Stimulated activated CD8-positive, alpha-beta memory T cell treated with anti-CD3 and anti-CD28 coated beads, Interleukin-15, amount 100 ng/mL, for 24 hours (primary cell): Measurements from ENCODE around the gene COMMD9.
"Not testable (repeated sequence)": the region's sequence is repeated elsewhere in the genome, so short reads cannot be mapped to it uniquely, and the experiment has no call there.

Experiments
- DNase-seq: peaks from one replicate; pipeline ENCODE4 v3.0.0-alpha.2; 2020; ENCODE audit warnings: low read depth

COMMD9 gene

DNA sequence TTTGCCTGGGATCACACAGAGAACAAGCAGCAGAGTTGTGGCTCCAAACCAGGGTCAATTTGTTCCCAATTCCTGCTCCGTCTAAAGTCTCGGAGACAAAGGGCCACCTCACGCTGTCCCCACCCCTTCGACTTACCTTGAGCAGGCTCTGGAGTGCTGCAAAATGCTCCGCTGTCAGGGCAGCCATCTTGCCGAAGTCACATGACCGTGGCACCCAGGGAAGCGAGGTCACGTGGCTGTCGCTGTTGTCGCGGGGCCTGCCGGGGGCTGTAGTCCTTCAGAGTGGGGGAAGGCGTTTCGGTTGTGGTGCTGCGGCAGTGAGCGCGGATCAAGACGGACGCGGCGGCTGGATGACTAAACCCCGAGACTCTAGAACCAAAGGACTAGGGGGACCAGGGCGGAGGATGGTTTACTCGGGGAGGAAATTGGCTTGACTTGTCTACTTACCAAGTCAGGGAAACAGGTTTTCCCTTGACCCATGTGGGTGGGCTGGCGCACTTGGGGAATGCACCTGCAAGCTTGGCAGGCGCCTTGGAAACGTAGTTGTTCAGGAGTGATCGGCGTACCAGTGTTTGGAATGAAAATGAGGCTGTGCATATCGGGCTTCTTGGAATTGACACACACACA is at the start of gene COMMD9:
COMMD9 (minus strand) TSS at position 199 of the 627 bp plus-strand sequence; CDS start at position 187, 12 bp downstream.
- peak; percentile 83 for DNase-seq

DNA sequence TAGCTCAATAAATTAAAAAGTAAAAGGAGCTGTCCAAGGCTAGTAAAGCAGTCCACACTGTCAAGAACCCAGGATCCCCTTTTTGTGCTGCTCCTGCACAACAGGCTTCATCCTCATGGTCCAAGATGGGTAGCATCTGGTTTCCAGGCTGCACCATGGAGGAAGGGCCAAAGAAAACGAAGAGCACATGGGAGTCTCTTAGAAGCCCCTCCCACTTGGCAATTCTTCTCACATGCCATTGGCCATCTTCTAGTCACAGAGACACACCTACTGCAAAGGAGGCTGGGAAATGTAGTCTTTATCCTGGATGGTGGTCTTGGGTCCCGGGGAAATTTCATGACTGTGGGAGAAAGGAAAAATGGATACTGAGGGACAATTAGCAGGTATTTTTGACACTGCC is 44.7 kb upstream of the COMMD9 start:
- DNase-seq, result no peak

DNA sequence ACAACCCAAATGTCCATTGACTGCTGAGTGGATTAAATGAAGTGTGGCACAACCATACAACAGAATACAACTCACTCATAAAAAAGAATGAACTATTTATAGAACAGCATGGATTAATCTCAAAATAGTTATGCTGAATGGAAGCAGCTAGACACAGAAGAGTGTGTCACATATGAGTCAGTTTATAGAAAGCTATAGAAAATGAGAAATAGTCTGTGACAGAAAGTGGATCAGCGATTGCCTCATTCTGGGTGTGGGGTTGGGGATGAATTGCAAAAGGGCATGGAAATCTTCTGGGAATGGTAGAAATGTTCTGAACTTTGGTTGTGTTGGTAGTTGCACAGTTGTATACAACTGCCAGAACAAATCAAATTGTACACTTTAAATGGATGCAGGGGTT is 44.2 kb upstream of the COMMD9 start:
- DNase-seq, result no peak

DNA sequence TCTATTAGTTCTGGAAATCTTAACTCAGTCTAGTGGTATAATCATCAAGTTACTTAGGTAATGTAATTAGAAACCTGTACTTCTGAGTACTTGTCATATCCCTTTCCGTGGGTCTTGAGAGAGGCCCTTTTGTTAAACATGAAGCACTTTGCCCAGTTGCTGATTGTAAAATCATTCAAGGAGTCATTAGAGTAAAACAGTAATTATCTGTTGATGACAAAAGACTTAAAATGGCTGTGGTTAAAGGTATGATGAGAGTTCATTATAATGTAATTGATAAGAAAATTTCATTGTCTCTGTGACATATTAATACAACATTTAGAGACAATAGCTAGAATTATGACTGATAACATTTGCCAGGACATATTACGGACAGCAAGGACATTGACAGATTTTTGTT is 41.2 kb upstream of the COMMD9 start:
- no peak for DNase-seq

DNA sequence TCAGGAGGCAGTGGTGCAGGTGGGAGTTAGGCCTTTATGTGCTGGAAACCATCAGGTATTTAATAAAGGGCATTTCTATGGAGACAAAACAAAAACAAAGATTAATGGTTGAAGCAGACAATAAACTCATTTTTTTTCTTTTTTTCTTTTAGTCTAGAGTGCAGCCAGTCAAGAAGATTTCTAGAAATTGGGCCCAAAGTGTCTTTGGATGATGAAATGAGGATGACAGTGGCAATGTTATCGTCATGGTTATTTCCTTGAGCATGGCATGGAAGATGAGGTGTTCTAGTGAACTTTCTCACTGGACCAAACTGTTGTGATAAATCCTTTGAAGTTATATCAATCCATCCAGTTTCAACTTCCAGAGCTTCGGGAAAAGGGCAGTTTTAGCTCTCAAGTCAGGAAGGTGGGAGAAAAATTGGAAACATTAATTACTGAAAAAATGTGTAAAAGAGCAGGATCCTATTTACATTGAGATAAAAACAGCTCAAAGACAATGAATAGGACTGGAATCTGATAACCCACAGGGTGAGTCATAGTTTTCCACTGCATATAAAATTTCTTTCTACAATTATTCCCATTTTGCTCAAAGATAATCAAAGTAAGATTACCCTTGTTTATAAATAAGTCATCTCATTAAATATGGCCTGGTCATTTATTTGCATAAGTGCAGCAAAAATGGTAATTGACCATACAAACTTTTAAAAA is 39.9 kb upstream of the COMMD9 start:
- DNase-seq, result no peak

DNA sequence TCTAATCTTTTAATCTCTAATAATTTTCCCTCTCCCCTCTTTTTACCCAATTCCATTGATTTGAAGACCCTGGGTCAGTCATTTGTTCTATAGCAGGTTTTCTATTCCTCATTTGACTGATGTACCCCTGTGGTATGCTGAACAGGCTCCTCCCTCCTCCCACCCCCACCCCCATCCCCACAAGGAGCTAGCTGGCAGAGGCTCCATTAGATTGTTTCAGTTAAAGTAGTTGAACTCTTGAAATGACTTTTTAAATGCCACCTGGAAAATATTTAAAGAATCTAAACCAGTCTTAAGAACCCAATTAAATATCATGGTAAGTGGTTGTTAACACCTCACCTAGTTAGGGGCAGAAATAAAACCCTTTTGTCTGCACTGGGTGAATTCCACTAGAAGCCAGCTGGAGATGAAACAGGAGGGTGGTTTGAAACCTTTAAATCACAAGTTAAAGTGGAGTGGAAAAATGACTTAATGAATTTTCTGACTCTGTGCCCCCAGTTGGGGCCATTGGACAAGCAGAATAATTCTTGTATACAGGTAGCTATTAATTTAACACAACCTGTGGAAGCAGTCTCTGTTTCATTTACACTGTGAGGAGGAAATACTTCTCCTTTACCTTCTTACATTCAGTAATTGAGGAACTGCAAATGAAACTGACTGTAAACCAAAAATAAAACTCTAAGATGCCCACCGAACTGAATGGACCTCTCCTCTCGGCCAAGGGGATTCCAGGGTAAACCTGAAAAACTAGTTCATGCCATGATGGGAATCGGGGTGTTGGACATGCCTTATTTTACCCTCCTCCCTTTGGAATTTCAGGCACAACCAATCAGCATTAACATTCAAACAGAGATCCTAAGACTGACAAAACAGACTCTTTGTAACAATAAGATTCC is 37.5 kb upstream of the COMMD9 start:
- DNase-seq, result no peak

DNA sequence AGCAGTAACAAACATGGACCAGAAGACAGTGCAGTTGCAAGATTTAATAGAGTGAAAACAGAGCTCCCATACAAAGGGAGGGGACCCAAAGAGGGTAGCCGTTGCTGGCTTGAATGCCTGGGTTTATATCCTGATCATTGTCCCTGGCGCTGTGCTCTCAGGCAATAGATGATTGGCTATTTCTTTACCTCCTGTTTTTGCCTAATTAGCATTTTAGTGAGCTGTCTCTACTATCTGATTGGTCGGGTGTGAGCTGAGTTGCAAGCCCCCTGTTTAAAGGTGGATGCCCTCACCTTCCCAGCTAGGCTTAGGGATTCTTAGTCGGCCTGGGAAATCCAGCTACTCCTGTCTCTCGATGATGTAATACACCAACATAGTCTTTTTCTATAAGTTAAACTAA is 36.2 kb upstream of the COMMD9 start:
- not testable (repeated sequence) for DNase-seq

DNA sequence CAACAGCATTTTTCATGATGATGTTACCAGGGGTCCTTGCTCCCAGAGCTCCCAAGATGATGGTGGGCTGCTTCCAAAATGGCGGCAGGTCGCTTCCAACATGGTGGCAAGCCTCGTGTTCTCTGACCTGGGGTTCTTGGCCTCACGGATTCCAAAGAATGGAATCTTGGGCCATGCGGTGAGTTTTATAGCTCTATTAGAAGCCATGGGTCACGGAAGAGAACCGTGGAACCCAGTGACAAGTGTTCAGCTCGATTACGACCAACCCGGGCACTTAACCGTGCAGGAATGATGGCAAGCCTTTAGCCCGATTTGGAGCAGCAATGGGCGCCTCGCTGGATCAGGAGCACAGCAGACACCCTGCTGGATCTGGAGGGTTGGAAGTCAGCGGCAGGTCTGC is 35.7 kb upstream of the COMMD9 start:
- not testable (repeated sequence) for DNase-seq

DNA sequence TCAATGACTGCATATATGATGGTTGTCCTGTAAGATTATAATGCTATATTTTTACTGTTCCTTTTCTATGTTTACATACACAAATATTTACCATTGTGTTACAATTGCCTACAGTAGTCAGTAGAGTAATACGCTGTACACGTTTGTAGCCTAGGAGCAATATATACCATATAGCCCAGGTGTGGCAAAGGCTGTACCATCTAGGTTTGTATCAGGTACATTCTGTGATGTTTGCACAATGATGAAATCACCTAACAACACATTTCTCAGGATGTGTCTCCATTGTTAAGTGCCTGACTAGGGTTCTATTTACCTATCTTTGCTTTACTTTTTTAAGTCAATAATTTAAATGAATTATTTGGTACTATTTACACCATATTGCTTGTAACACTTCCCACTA is 28.8 kb upstream of the COMMD9 start:
- DNase-seq, result no peak

DNA sequence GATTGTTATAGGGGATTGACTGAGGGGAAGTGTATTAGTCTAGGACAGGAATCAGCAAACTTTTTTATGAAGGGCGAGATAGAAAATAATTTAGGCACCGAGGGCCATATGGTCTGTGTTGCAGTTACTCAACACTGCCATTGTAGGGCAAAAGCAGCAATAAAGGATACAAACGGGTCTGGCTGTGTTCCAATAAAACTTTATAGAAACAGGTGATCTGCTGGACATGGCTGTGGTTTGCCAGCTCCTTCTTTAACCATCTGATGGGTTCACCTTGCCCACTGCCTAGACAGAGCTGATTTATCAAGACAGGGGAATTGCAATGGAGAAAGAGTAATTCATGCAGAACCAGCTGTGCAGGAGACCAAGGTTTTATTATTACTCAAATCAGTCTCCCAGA is 26.8 kb upstream of the COMMD9 start:
- DNase-seq, result no peak

DNA sequence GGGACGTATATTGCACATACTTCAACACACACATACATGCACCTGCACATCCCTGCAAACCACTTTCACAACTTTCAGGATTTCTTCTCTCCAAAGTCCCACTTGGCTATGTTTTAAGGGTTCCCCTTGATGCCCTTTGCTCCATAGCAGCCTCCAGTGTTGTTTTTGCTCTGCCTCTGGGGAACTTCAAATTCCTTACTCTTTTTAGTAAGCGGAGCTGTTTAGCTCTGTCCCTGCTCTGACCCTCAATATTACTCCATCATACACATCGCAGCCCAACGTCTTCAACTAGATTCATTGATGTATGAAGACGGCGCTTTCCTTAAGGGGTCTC is 25.2 kb upstream of the COMMD9 start:
- no peak for DNase-seq

DNA sequence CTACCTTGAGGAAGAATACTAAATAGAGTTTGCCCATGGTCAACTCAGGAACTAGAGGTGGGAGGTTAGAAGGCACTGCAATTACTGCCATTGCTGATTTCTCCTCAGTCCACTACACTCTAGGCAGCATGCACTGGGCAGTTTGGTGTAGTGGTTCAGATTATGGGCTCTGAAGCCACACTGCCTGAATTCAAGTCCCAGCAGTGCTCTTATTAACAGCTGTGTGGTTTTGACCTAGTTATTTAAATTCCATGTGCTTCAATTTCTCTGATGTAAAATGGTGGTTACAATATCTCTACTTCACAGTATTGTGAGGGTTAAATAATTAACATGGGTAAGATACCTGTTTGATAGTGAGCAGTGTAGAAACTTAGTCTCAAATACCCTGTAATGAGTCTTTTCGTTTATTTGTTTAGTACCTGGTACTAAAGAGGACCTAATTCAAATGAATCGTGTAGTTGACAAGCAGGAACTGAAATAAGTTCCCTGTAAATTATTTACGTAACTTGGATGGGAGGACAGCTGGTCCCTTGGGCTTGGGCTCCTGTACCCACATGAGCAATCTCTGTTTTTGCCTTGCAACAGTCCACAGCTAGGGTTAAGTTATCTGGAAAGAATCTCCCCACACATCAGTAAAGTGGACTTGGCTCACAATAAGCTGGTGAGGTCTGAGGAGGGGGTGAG is 24.7 kb upstream of the COMMD9 start:
- DNase-seq, result no peak

DNA sequence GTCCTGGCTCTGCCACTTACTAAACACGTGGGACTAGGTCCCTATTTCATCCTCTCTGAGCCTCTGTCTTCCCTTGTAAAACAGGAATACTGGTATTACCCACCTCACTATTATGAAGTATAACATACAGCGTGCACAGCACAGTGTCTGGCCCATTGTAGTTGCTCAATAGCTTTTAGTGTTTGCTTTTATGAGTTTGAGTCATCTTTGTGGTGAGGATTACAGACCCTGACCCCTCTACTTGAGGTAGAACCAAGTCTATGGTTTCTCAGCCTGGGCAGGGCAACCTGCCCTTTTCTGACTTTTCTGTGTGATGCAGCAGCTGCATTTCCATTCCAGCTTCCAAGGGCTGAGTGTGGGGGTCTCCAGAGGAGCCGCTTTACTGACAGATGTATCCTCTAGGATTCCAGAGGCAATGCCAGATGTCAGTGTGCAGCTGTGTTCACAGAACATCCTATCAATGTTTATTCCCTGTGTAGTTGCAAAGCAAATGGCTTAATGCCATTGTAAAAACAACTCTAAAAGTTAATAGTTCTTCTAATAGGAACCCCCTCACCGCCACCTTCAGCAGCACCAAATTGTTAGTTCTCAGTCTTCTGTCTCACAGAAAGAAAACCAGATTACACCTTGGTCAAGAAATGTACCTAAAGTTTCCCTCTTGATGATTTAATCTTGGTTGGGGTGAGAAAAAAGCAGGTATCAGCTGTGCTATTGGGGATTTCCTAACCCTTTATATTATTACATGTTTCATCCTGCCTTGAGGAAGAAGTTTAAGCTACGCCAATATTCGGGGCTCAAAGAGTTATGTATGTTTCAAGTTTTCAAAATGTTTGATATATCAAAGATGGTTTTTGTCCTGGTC is 23.6 kb upstream of the COMMD9 start:
- no peak for DNase-seq

DNA sequence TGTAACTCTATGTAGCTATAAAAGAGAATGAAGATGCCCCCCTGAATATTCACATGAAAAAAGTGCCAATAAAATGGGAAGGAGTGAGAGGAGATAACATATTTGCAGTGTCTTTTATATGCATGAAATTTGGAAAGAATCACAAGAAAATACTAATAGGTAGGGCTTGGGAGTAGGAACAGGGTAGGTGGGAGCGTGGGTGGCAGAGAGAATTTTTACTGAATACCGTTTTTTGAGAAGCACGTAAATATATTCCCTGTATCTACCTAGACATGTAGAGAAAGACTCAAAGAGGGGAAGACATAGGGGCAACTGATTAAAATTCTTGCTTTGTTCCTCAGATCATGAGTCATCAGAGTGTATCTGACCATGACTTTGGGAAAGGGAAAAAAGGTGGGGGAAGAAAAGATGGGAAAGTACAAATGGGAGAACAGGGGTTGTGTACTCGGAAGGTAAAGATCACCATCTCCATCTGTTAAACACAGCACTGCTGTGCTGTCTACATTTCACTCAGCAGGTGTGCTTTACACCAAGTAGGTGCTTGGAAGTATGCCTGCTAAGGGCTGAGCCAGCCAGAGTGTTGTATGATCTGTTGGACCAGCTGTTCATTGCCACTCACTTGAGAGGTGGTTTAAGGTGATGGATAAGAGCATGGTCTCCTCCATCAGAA is 22.8 kb upstream of the COMMD9 start:
- no peak for DNase-seq

DNA sequence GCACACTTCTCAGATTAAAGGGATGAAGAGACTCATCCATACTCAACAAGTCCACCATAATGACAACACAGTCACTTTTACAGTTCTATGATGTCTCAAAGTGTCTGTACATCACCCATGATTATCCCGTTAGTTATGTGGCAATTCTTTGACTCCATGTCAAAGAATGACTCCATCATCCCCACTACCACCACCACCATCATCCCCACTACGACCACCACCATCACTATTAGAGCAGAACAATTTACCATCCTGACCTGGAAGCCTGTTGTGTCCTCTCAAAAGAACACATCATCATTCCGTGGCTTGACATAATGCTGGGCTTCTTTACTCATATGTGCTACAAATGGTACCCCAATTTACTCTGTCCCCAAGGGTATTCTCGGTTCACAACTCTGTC is 20.6 kb upstream of the COMMD9 start:
- DNase-seq, result no peak

DNA sequence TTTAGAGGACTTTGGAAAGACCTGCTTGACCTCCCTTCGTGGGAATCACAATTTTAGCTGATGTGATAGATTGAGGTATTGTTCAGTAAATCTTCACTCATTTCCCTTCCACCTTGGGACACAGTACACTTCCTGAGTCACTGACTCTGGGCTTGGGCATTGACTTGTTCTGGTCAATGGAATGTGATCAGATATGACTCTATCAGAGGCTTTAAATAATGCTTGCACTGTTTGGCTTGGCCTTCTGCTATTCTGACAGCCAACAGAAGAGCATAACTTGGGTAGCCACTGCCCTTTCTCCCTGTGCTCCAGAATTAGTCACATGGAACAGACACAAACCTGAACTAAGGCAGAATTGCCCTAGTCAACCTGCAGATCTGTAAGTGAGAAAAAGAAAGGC is 19.4 kb upstream of the COMMD9 start:
- no peak for DNase-seq

DNA sequence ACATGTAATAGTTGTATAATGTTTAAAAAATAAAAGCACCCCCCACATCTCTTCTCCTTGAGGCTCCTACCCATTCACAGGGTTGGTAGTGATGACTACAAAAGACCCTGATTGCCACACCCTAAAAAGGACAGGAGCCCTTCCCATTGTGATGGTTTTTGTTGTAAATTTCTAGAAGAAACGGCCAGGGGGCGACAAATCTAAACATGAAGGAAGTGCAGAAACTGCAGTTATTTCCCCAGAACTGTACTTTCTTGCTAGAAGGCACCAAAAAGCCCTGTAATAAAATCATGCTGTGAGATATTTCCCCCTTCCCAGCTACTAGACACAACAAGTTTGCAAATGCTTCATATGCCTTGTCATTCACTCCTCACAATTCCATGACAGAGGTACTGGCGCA is 17.7 kb upstream of the COMMD9 start:
- DNase-seq, result no peak

DNA sequence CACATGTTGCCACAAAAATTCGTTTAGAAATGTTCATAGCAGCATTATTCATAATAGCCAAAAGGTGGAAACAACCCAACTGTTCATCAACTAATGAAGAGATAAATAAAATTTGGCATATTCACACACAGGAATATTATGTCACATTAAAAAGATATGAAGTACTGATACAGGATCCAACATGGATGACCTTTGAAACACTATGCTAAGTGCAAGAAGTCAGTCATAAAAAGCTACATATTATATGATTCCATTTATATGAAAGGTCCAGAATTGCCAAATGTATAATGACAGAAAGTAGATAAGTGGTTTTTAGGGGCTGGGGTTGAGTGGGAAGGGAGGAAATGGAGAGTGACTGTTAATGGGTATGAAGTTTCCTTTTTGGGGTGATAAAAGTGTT is 15.8 kb upstream of the COMMD9 start:
- DNase-seq, result no peak

DNA sequence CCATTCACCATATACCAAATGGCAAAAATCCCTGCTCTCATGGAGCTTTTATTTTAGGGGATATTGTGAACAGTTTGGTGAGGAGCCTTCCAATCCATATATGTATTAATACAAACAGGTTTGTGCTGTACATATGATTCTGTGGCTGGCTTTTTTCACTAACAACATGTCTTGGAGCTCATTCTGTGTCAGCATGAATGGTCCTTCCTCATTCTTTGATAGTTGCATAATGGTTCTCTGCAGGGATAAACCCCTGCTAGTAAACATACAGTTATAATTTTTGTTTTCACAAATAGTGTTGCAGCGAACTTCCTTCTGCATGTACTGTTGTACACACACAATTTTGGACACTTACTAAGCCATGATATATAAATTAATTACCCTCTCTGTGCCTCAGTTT is 15.1 kb upstream of the COMMD9 start:
- DNase-seq, result no peak

DNA sequence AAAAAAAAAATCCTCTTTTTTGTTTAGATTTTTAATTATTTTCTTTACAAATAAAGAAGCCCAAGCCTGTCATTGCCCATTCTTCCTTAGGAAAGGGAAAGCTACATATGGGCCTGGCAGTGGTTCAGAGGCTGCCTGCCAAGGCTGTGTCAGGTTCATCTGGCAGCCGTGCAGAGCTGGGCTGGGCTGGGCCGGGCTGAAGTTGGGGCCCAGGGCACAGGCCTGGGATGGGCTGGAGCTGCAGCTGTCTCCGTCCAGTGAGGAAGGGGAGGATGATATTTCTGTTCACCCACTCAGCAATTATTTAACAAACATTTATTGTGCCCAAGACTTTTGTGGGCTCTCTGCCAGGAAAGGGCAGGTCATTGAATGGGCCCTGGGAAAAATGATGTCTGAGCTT is 11.4 kb upstream of the COMMD9 start:
- DNase-seq, result no peak
